Stimulated activated CD8-positive, alpha-beta memory T cell treated with anti-CD3 and anti-CD28 coated beads, Interleukin-7, amount 100 ng/mL, for 24 hours (primary cell): ENCODE measurements around the gene COL18A1.
"Not testable (repeated sequence)": the region's sequence is repeated elsewhere in the genome, so short reads cannot be mapped to it uniquely, and the experiment has no call there.

Experiments
- DNase-seq: peaks from one replicate; pipeline ENCODE4 v3.0.0-alpha.2; 2020; ENCODE audit warnings: low read depth

The COL18A1 gene

DNA sequence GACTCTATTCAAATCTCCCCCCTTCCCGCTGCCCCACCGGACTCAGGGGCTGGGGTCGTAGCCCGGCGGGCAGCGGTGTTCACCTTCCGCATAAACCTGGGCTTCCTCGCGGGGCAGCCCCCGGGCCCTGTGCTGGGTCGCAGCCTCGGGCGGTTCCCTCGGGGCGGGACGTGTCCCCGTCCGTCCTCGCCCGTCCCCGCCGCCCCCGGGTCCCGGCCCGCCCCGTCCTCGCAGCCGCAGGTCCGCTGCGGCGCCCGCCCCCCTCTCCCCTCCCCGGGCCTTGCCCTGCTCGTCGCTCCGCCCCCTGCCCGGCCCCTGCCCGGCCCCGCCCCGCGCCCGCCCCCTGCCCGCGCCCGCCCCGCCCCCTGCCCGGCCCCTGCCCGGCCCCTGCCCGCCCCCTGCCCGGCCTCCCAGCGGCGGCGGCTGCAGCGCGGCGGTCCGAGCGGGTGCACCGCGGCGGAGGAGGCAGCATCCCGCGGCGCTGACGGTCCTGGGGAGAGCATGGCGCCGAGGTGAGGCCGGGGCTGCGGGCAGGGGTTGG, at the start of gene COL18A1:
Gene COL18A1, plus strand, starts transcription at position 436 of the 541 bp plus-strand sequence. Its CDS starts 66 bp downstream, at position 502.
- no peak for DNase-seq

DNA sequence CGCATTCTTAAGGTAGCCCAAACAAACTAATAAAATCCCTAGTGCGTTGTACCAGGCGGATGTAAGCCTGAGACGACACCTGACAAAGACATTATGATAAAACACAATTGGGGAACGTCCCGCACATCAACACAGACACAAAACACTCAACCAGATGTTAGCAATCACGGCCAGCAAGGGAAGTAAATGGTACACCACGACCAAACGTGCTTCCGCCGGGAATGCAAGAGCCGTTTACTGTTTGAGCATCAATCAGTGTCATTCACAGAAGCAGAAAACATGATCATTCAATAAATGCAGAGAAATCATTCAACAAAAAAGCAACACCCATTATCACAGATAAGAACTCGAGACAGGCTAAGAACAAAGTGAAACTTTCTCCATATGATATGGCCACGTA, 49.4 kb upstream of the COL18A1 start:
- DNase-seq, result no peak

DNA sequence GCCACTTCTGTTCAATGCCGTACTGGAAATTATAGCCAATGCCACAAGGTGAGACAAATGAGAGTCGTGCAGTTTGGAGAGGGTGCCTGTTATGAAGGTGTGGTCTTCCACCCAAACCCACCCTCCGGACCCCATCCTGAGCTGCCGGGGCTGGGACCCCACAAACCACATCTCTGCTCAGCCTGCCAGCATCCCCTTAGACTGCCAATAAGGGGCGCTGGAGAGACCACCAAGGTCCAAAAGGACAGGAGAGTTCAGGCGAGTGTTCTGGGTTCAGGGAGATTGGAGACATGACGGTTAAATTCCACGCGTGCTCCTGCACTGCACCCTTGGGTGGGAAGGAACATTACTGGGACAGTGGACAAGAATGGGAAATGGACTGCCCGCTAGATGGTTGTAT, 48.7 kb upstream of the COL18A1 start:
- no peak for DNase-seq

DNA sequence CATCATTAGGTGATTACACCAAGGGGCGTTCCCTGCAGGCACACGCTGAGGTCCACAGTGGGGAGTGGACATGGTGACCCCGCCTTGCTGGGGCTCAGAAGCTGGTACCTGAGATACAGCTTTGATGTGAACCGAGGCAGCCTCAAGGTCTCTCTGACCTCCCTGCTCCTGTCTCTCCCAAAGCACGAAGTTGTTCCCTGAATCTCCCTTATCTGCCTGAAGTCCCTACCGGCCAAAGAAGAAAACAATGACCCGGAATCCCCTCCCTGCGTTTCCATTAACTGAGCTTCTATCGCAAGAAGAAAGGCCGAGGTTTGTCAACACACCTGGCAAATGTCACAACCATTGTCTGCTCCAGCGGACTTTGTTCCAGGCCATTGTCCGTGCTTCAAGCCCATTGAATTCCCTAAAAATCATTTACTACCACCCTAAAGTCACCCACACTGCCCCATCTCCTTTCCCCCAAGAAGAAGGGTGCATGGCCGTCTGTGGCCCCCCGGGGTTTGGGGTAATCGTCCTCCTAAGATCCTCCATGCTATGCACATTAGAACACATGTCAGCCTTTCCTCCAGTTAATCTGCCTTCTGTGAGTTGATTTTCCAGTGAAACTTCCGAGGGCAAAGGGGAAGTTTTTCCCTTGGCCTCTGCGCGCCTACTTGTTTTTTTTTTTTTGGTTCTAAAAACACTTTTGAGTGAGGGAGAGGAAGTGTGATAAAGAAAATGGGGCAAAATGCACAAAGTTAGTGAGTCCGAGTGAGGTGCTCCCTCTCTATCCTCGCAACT, 48.1 kb upstream of the COL18A1 start:
- no peak for DNase-seq

DNA sequence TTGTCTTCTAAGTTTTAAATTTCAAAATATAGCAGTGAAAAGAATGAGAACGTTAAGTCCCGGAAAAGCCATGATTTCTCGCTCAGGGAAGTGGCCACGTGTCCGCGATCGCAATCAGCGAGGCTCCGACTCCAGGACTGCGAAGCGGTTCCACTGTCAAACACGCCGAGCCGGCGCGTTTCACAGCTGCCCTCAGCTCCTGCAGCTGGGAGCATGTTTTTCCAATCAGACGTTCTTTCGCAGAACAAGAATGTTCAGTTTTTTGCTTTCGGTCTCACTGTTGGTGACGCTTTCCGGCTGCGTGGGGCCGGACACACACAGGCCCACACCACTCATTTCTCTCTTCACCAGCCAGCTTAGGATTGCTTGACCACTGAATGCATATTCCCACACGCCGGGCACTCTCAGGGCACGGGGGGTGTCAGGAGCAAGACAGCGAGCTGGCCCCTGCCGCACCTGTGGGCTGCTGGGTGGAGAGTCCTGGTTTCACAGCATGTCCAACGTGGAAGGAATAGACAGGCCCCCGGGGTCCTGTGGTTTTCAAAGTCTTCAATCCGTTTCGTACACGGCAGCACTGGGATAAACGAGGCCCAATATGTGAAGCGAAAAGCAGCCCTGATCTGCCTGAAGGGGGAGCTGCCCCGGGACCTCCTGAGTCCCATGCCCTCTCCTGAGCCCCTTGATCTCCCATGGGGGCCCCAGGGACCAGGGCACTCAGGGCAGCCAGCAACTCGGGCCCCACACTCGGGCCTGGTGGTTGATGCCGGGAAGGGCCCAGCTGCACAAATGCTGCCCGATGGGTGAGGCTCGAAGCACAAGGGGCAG, 47.3 kb upstream of the COL18A1 start:
- DNase-seq, result no peak

DNA sequence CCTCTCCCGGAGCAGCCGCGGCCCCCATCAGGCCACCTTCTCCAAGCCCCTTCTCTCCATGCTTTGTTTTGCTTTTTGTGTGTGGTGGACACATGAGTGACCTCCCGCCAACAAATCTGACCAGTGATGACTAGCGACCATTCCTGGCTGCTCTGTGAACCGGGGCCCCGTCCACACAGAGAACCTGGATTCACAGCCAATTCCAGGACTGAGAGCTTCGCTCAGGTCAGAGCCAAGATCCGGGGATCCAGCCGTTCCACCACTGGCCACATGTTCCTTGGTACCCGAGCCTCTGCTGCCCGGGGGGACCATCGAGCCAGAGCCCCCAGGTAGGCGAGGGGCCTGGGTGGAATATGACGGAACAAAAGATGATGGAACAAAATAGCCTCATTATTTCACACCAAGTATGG, 46.7 kb upstream of the COL18A1 start:
- DNase-seq, result no peak

DNA sequence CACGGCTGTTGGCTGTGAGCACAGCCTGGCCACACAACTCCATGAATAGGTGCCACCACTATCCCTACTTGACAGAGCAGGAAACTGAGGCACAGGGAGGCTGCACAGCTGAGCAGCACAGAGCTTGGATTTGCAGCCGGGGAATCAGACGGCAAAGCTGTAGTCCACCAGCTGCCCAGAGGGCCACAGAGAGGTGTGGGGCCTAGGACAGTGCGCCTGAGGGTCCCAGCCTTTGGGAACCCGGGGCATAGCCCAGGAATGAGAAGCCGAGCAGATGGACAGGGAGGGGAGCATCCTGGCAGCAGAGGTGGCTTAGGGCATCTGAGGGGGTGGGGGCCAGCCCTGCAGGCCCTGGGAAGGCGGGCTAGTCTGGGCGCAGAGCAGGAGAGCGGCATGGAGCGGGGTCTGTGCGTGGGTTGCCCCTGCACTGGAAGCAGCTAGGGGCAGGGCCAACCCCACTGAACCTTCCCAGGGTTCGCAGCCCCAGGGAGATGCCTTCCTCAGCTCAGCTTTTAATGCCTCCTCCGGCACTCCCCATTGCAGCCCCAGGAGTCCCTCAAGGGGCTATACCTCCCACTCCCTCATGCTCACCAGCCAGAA, 46.2 kb upstream of the COL18A1 start:
- no peak for DNase-seq

DNA sequence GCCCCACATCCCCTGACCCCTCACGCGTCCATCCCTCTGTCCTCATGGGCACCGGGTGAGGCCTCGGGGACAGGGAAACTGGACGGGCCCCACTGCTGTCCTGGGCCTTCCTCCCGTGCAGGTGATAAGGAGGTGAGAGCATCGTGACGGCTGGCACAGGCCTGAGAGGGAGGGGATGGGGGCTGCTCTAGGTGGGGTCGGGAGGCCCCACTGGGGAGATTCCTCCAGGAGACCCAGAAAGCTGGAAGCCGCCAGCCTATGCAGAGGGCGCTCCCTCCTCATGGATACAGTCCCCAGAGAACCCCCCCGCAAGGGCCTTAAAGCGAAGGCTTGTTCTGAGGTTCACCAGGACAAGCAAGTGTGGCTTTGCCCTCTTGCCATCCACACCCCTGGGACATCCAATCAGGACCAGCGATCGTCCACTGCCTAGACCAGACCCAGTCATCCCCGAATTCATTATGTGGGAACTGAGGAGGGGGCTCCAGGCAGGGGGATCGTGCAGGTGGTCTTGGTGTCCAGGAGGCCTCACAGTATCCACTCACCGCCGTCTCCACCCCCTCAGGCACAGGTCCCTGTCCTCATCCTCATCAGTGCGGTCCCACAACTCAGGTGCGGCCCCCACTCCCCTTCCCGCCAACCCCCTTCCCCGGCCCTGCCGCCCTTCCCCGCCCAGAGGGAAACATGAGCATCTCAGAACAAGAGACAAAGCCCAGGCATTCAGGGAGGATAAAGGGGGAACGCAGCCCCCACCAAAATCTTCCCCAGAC, 45.3 kb upstream of the COL18A1 start:
- no peak for DNase-seq

DNA sequence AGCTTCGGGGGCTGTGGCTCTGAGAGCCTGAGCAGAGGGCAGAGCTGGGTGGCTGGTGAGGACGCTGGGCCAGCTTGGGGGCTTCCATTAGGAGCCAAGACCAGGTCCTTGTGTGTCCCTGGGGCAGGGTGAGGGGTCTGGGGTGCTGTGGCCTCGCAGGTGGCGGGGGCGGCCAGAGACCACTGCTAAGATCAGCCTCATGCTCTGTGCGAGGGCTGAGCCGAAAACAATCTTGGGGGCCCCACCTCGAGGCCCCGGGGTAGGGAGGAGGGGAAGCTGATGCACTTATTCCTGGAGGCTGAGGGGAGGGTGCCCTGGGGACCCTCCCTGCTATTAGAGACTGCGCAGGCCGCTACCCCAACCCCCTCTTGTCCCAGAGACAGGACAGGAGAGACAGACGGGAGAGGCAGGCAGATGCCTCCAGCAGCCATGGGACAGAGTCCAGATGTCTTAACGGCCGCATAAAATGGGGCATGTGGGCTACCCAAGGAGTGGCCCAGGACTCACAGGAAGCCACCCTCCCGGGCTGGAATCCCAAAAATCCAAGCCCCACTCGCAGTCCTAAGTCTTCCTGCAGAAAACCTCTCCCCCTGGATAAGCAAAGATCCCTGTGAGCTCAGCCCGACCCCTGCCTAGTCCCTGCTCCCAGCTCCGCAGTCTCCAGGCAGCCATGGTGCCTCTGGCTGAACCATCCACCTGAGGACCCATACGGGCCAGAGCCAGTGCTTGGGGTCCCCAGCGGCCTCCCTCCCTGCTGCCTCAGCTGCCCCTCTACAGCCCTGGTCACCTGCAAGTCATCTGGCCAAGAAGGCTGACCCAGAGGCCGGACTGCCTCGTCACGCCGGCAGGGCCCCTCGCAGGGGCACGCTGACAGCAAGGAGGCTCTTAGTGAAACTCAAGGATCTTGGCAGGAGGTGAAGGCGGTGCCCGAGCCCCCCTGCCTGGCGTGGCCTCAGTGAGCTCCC, 43.6 kb upstream of the COL18A1 start:
- no peak for DNase-seq

DNA sequence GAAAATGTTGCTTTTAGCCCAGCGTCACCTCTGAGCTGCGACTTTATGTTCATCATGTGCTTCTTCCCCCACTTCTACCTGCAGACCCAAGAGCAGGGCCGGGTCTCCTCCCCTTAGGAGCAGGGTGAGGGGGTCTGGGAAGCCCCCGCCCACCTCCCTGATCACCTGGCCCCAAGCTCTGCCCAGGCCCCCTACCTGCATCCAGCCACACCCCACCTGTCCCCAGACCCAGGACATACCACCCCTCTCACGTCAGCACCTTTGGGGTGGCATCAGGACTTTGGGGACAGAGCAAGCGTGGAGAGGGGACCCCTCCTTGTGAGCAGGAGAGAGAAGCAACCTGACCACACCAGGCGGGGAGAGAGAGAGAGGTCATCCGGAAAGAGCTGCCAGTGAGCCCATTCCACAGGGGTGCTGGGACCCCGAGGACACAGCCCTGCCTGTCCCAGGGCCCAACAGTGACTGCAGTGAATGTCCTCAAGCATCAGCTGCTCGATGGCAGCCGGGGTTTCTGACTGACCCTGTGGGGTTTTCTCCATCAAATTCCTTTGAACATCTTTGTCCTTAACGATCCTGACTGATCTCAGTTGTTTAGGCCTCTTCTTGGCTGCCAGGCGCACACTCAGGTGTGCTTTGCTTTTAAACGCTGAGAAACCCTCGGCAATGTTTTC, 42.8 kb upstream of the COL18A1 start:
- DNase-seq, result no peak

DNA sequence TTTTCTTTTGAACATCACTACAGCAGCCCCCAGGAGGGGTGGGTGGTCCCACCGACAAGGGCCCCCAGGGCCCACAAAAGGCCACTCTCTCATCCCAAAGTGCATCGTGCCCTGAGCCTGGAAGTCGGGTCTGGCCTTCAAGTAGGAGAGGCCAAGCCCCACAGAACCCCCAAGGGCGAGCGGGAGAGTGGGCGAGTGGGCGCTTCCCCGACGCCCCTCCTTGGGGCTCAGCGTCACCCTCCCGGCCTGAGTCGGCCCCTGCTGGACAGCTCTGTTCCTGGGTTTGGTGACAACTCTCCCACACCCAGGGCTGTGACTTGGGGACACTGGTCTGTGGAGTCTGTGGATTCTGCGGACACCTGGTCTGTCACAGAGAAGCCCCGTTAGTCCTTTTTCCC, 42.2 kb upstream of the COL18A1 start:
- DNase-seq, result no peak

DNA sequence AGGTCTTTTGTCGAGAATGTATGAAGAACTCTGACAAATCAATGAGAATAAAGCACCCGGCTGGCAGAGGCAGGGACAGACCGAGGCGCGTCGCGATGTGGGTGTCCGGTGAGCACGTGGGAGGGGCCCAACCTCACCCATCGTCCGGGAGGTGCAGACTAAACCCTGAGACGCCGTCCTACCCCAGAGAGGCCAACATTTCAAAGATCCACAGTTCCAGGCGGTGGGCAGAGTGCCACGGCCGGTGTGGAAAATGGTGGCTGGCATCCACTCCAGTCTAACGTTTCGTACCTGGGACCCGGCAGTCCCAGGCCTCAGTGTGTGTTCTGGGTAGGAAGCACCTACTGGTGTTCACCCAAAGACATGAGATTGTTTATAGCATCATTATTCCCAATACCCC, 41.7 kb upstream of the COL18A1 start:
- DNase-seq, result not testable (repeated sequence)

DNA sequence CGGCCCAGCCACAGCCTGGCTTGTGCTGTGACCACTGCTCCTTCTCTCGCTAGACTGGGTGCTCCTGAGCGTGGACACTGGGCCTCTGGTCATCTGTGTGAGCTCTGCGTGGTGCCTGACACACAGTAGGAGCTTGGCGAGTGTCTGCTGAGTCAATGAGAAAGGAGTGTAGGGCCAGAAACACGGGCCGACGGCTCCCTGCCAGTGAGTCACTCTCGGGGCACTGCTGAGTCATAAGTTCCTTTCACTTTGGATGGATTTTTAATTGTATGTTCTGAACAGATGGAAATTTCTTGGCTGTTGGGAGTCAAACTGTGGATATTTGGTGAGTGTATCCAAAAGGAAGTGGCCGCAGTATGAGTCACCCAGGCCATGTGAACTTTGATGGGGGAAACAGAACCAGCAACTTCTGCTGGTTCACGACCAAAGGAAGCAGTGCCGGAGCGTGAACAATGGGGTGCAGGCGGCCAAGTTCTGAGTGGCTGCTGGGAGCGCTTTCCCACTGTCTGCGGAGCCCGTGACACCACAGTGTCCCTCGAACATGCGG, 41.0 kb upstream of the COL18A1 start:
- DNase-seq, result no peak

DNA sequence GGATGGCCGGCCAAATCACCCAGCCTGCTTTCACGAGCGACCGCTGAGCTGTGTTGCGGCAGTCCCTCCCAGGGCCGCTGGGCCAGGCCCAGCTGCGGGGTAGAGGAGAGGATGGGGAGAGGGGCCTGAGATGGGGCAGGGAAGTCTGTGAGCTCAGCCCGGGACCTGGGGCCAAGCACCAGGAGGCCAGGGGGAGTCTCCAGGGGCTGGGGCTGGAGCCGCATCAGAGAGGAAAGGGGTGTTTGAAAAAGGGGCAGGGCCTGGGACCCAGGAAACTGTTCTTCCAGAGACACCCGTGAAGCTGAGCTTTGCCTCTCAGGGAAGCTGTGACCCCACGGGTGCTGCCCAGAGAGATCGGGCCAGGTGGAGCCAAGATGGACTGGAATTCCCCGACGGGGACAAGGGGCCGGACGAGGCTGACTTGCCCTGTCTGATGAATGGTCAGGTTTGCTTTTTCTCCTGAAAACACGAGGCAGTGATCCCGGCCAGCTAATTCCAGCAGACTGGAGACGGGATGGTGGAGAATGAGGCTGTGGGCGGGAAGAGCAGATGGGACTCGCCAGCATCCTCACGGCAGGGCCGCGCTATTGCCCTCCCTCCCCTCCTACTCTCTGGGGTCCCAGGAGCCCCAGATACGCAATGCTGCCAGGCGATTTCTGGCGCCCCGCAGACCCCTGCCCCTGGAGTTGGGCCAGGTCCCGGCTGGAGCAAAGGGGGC, 40.3 kb upstream of the COL18A1 start:
- DNase-seq, result no peak

DNA sequence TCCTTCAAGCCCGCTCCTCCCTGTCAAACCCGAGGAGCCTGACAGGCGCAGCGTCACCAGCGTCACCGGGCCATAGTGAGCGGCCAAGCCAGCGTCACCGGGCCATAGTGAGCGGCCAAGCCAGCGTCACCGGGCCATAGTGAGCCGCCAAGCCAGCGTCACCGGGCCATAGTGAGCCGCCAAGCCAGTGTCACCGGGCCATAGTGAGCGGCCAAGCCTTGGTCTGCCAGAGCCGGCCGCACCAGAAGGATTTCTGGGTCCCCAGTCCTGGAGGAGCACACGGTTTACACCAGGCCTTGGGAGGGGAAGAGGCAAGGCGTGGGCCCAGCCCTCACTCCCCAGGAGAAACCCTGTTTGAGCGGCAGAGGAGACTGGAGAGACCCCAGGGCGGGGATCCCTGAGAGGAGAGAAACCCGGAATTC, 39.8 kb upstream of the COL18A1 start:
- DNase-seq, result no peak

DNA sequence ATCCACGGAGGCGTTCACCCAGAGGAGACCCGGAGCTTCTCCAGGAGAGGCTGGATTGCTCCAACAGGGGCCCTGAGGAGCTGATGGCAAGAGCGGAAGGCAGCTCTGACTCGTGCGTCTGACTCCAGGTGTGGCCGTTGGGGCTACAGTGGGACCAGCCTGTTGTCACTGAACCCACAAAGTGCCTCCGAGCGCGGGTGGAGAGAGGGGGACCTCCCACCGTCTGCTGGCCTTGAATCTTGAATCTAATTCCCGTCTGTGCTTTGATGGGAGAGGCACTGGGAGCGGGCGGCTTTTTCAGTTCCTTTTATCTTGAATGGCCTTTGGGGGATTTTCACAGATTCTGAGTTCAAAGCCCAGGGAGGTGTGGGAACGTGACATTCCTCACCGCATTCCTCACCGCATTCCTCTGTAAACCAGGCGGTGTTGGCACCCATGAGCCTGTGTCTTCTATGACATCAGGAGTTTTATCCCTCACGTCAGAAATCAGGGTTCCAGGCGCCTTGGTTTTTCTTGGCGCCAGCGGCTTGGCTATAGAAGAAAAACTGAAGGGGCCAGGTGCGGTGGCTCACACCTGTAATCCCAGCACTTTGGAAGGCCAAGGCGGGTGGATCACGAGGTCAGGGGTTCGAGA, 39.2 kb upstream of the COL18A1 start:
- no peak for DNase-seq

DNA sequence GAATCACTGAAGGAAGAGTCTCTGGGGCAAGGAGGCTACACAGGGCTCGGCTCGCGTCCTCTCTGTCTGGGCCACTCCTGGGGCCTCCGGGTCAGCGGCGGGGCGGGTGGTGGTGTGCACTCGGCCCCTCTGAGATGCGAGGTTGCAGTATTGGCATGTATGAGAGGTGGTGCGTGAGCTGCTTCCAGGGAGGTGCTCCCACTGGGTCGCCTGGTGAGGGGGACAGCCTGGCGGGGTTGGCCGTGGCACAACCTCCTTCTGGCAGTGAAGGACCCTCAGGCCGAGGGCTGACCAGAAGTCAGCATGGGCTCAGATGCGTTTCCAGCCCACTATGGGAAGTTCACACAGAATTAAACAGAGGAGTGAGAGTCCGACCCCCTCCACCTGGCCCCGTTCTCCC, 38.5 kb upstream of the COL18A1 start:
- no peak for DNase-seq

DNA sequence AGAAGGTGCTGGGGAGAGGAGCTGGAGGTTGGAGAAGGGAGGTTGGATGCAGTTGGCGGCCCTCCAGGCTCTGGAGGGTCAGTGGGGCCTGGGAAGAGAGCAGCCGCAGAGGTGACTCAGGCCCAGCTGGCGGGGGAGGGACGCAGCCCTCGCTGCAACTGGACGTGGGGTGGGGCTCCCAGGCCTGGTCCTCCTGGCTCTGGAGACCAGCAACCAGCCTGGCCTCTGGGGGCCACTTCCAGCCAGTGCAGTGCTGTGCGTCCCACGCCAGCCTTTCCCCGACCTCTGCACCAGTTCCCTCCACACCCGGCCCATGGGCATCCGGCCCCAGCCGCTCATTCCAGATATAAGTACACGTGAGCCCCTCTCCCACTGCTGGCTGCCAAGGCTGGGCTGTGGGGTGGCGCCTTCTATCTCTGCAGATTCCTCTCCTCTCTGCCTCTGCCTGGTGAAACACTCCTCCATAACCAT, 38.0 kb upstream of the COL18A1 start:
- no peak for DNase-seq
